Natural killer cell (primary cell): Measurements from ENCODE around the gene JPH3. TPM values are rescaled to one million over a fixed set of nuclear protein-coding genes. Genes with fewer than 3 reads are reported as not detected.
A peak's percentile ranks its signal among the peaks of the same experiment; 100 is the strongest.

Experiments
- ATAC-seq, 3 donors: fragments of 150-1000 bp in 2 of 3; fragments of 200-7000 bp in 1 of 3; cut with Tn5 transposase; 1 replicate in 1 of 3; 2 replicates in 2 of 3; pipeline ENCODE4 v1.10.0; 2021; ENCODE audit warnings: mild to moderate bottlenecking in 2 of 3, moderate library complexity in 2 of 3
- DNase-seq, 2 donors: peaks; one replicate each; pipeline versions ENCODE4 v3.0.0 to v3.0.0-alpha.2; 2013 to 2021; ENCODE audit warnings: mixed read lengths in 1 of 2
- H3K27ac ChIP-seq: one replicate; pipeline ENCODE4 v1.5.1; 2013; ENCODE audit warnings: mild to moderate bottlenecking, low read length
- H3K27me3 ChIP-seq: one replicate; pipeline ENCODE4 v1.6.1; 2013; ENCODE audit warnings: low read length; ENCODE audit not compliant: control insufficient read depth, insufficient read depth
- H3K36me3 ChIP-seq: one replicate; pipeline ENCODE4 v1.6.1; 2013; ENCODE audit warnings: low read length; ENCODE audit not compliant: control insufficient read depth, insufficient read depth
- H3K4me1 ChIP-seq: one replicate; pipeline ENCODE4 v1.6.1; 2013; ENCODE audit warnings: low read length; ENCODE audit not compliant: control insufficient read depth, insufficient read depth
- H3K4me3 ChIP-seq: one replicate; pipeline ENCODE4 v1.5.1; 2013; ENCODE audit warnings: low read length
- H3K9me3 ChIP-seq: one replicate; pipeline ENCODE4 v1.6.1; 2013; ENCODE audit warnings: low read length; ENCODE audit not compliant: control insufficient read depth, insufficient read depth
- H3K27ac Mint-ChIP-seq, 2 donors: one replicate each; pipeline ENCODE4 v1.8.0; 2022; ENCODE audit warnings: mild to moderate bottlenecking in 2 of 2, mixed read lengths in 2 of 2, moderate library complexity in 1 of 2
- H3K27me3 Mint-ChIP-seq, 2 donors: one replicate each; pipeline ENCODE4 v1.8.0; 2022; ENCODE audit warnings: low read depth in 2 of 2, mixed read lengths in 2 of 2
- H3K36me3 Mint-ChIP-seq: one replicate; pipeline ENCODE4 v1.8.0; 2022; ENCODE audit warnings: mixed read lengths
- H3K4me1 Mint-ChIP-seq, 2 donors: one replicate each; pipeline ENCODE4 v1.8.0; 2022; ENCODE audit warnings: mixed read lengths in 2 of 2
- H3K4me3 Mint-ChIP-seq: one replicate; pipeline ENCODE4 v1.8.0; 2022; ENCODE audit warnings: mild to moderate bottlenecking, moderate library complexity, mixed read lengths
- H3K9me3 Mint-ChIP-seq, 2 donors: one replicate each; pipeline ENCODE4 v1.8.0; 2022; ENCODE audit warnings: mixed read lengths in 2 of 2
- WGBS: methylation state at CpG from one replicate; pipeline ENCODE4 v1.1.7; 2013; ENCODE audit warnings: missing lambda C conversion rate; ENCODE audit not compliant: insufficient coverage; 5-methylcytosine and 5-hydroxymethylcytosine counted together
- intact Hi-C: fragments of 100-400 bp; cut with micrococcal nuclease; formaldehyde crosslinking; loops from one replicate; pipeline ENCODE4 v1.14.2; 2022
- total RNA-seq, 4 donors: library from RNA; stranded (reverse); fragments of 120-200 nt in 1 of 4; gene quantifications; one replicate each; pipeline versions ENCODE4 v1.2.3 to v1.2.4, GENCODE V29; 2013 to 2022
- TF ChIP-seq, protein P1 (sequence below): fragments of 200-600 bp; IDR thresholded peaks from one replicate; pipeline ENCODE4 v1.8.0; 2022; ENCODE audit warnings: antibody characterized with exemption

JPH3 gene
- total RNA-seq, 3 donors from 2014 or later (not counting 1 experiment from before 2014, with no cell fraction given) = not detected

DNA sequence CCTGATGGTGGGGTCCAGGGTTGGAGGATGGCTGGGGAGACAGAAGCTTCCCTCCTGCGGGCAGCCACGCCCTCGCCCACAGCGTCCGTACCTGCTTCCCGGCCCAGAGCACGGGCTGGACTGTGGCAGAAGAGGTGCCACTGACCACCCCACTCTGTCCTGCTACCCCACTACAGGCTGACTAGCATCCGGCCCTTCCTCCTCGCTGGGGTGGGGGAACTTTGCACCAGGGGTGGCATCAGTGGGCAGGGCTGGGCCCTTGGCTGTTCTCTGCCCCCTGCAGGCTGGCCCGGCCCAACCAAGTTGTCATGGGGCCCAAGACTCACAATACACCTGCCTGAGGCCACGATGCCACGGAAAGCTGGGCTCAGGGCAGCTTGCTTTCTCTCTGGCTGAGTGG is 90.4 kb downstream of the JPH3 start:
- intact Hi-C loops = no loop called here
- 92% methylated on average over 12 of the region's 12 CpGs for WGBS
- peaks cover 15% of the 10 kb centered on the region for H3K36me3 ChIP-seq
- H3K4me3 Mint-ChIP-seq = no peak overlapping the region
- H3K4me1 ChIP-seq = peaks cover 8% of the 10 kb centered on the region
- H3K9me3 ChIP-seq = no peaks in the 10 kb centered on the region
- ATAC-seq = no peak
- no peak overlapping the region for H3K27ac Mint-ChIP-seq
- no peak overlapping the region for H3K27ac ChIP-seq
- H3K27me3 ChIP-seq = no peaks in the 10 kb centered on the region
- peaks cover 5 to 6% of the 10 kb centered on the region in 2 donors for H3K4me1 Mint-ChIP-seq
- no peak for DNase-seq
- no peaks in the 10 kb centered on the region for H3K9me3 Mint-ChIP-seq
- no peak overlapping the region for H3K4me3 ChIP-seq
- TF ChIP-seq, protein P1, sequence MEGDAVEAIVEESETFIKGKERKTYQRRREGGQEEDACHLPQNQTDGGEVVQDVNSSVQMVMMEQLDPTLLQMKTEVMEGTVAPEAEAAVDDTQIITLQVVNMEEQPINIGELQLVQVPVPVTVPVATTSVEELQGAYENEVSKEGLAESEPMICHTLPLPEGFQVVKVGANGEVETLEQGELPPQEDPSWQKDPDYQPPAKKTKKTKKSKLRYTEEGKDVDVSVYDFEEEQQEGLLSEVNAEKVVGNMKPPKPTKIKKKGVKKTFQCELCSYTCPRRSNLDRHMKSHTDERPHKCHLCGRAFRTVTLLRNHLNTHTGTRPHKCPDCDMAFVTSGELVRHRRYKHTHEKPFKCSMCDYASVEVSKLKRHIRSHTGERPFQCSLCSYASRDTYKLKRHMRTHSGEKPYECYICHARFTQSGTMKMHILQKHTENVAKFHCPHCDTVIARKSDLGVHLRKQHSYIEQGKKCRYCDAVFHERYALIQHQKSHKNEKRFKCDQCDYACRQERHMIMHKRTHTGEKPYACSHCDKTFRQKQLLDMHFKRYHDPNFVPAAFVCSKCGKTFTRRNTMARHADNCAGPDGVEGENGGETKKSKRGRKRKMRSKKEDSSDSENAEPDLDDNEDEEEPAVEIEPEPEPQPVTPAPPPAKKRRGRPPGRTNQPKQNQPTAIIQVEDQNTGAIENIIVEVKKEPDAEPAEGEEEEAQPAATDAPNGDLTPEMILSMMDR = no peak
- H3K36me3 Mint-ChIP-seq = no peaks in the 10 kb centered on the region
- no peaks in the 10 kb centered on the region for H3K27me3 Mint-ChIP-seq

DNA sequence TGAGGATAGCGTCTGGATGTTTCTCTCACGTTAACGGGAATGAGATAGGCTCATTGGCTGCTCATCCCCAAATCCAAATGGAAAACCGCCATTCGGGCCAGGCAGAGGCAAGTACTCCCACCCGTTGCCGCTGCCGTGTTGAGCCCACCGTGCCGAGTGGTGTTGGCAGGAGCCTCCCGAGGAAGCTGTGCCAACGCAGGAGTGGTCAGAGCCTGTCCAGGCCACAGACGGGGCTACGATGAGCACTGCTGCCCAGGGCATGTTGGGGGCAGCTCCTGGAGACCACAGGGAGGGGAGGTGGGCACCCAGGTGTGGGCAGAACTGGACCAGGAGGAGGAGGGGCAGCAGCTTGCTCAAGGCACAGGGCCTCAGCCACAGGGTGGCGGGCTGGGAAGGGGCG is 91.5 kb downstream of the JPH3 start:
- intact Hi-C loops = no loop called here
- Histone ChIP-seq H3K36me3 (peaks cover 17% of the 10 kb centered on the region), H3K4me1 (peaks cover 15% of the 10 kb centered on the region), H3K27ac (no peak overlapping the region), H3K27me3 (no peaks in the 10 kb centered on the region), H3K4me3 (no peak overlapping the region), H3K9me3 (no peaks in the 10 kb centered on the region)
- ATAC-seq = no peak
- Mint-ChIP-seq H3K27ac (no peak overlapping the region), H3K9me3 (no peaks in the 10 kb centered on the region), H3K4me3 (no peak overlapping the region), H3K4me1 (peaks cover 12 to 14% of the 10 kb centered on the region in 2 donors), H3K27me3 (no peaks in the 10 kb centered on the region), H3K36me3 (no peaks in the 10 kb centered on the region)
- TF ChIP-seq, protein P1 = no peak
- DNase-seq = no peak
- 95% methylated on average over 16 of the region's 16 CpGs for WGBS

DNA sequence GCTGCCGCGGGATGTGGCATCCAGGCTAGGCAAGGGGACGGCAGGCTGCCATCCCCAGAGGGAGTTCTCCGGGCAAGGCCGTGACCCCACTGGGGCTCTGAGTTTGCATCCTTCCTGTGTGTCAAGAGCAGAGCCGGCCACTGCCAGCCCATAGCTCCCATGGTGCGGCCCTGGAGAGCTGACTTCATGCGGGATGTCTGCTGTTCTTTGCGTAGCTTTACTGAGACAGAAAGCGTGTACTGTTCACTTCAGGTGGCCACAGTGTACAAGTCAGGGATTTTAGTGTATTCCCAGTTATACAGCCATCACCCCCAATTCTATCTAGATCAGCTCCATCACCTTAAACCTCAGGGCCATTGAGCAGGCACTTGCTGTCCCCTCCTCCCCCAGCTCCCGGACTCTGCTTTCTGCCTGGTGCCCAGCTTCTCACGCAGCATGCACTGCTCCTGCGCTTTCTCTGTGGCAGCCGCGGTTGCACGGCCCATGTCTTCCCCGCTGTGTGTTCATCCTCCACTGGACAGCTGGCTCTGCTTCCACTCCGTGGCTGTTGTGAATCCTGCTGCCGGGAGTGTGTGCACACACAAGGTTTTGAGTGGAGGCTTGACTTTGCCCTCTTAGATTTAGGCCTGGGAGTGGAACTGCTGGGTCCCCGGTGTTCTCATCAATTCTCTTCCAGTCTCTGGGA is 92.3 kb downstream of the JPH3 start:
- Histone ChIP-seq H3K36me3 (peaks cover 17% of the 10 kb centered on the region), H3K27me3 (no peaks in the 10 kb centered on the region), H3K27ac (no peak overlapping the region), H3K4me3 (no peak overlapping the region), H3K4me1 (peaks cover 21% of the 10 kb centered on the region), H3K9me3 (no peaks in the 10 kb centered on the region)
- no peaks in the 10 kb centered on the region for H3K27me3 Mint-ChIP-seq
- H3K9me3 Mint-ChIP-seq = no peaks in the 10 kb centered on the region
- 97% methylated on average over 20 of the region's 20 CpGs for WGBS
- peak overlapping the region in 1 of 2 donors; percentile 56 for H3K27ac Mint-ChIP-seq
- TF ChIP-seq, protein P1 = no peak
- intact Hi-C loops = no loop called here
- DNase-seq (no peak), ATAC-seq (no peak)
- no peaks in the 10 kb centered on the region for H3K36me3 Mint-ChIP-seq
- H3K4me1 Mint-ChIP-seq = peaks cover 12 to 17% of the 10 kb centered on the region in 2 donors
- H3K4me3 Mint-ChIP-seq = no peak overlapping the region

DNA sequence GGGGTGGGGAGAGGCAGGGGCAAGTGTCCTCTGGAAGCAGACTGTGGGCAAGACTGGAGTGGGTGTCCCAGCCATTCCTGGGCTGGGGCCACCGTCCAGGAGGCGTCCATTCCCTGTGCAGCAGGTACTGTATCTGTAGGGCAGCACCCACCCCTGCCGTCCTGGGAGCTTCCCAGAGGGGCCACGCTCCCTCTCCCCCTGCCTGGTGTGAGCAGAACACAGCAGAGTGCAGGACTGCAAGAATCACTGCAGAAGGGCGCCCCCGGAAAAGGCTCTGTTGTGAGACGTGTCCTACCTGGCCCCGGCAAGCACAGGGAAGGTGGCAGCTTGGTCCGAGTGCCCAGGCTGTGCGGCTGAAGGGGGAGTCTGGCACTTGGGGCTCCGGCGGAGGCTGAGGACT is 93.2 kb downstream of the JPH3 start:
- no peaks in the 10 kb centered on the region for H3K36me3 Mint-ChIP-seq
- no peak overlapping the region for H3K27ac ChIP-seq
- peaks cover 21% of the 10 kb centered on the region for H3K36me3 ChIP-seq
- peaks cover 27% of the 10 kb centered on the region for H3K4me1 ChIP-seq
- H3K27me3 Mint-ChIP-seq = no peaks in the 10 kb centered on the region
- H3K9me3 Mint-ChIP-seq = no peaks in the 10 kb centered on the region
- DNase-seq = no peak
- intact Hi-C loops = no loop called here
- H3K27me3 ChIP-seq = no peaks in the 10 kb centered on the region
- no peak overlapping the region for H3K4me3 Mint-ChIP-seq
- TF ChIP-seq, protein P1 = no peak
- no peak for ATAC-seq
- peaks cover 19 to 23% of the 10 kb centered on the region in 2 donors for H3K4me1 Mint-ChIP-seq
- no peaks in the 10 kb centered on the region for H3K9me3 ChIP-seq
- no peak overlapping the region for H3K27ac Mint-ChIP-seq
- no peak overlapping the region for H3K4me3 ChIP-seq
- 96% methylated on average over 12 of the region's 12 CpGs for WGBS
